Suprapubic skin (tissue), 4 donors: ENCODE results near the gene FAM229A. TPM values are rescaled to one million over a fixed set of nuclear protein-coding genes. Genes with fewer than 3 reads are reported as not detected.
A peak's percentile ranks its signal among the peaks of the same experiment; 100 is the strongest.

Experiments
- DNase-seq, 2 donors: peaks; one replicate each; pipeline ENCODE4 v3.0.0-alpha.2; 2019; ENCODE audit warnings: low spot score in 2 of 2
- H3K27ac ChIP-seq: fragments of 200-600 bp; sonication (generic); one replicate; pipeline ENCODE4 v1.5.1; 2019
- H3K27me3 ChIP-seq: fragments of 200-600 bp; sonication (generic); one replicate; pipeline ENCODE4 v1.5.1; 2019
- H3K36me3 ChIP-seq: fragments of 200-600 bp; sonication (generic); one replicate; pipeline ENCODE4 v1.5.1; 2019
- H3K4me1 ChIP-seq: fragments of 200-600 bp; sonication (generic); one replicate; pipeline ENCODE4 v1.5.1; 2019
- H3K4me3 ChIP-seq: fragments of 200-600 bp; sonication (generic); one replicate; pipeline ENCODE4 v1.5.1; 2019; ENCODE audit warnings: mild to moderate bottlenecking
- H3K9me3 ChIP-seq: fragments of 200-600 bp; sonication (generic); one replicate; pipeline ENCODE4 v1.5.1; 2019
- EP300 ChIP-seq: sonication (generic); formaldehyde crosslinking; IDR thresholded peaks from one replicate; pipeline ENCODE4 v1.6.1; 2017; ENCODE audit warnings: antibody characterized with exemption
- POLR2A ChIP-seq, 2 donors: fragments of 450-650 bp; IDR thresholded peaks; one replicate each; pipeline ENCODE4 v1.6.1; 2017; ENCODE audit warnings: antibody characterized with exemption in 2 of 2, mild to moderate bottlenecking in 2 of 2, moderate library complexity in 2 of 2
- POLR2AphosphoS5 ChIP-seq, 3 donors: sonication (generic); formaldehyde crosslinking; IDR thresholded peaks; one replicate each; pipeline ENCODE4 v1.6.1; 2017; ENCODE audit warnings: antibody characterized with exemption in 3 of 3
- WGBS: methylation state at CpG from one replicate; pipeline ENCODE4 v1.1.5; 2018; 5-methylcytosine and 5-hydroxymethylcytosine counted together
- total RNA-seq, 4 donors: library from RNA; depleted of rRNA; stranded (reverse); fragments of >200 nt; gene quantifications; one replicate each; pipeline ENCODE4 v1.1.0, GENCODE V29; 2016
- TF ChIP-seq, protein P1 (sequence below), 2 donors: fragments of 200-600 bp in 1 of 2; fragments of 450-650 bp in 1 of 2; sonication (generic) in 1 of 2; IDR thresholded peaks; one replicate each; pipeline ENCODE4 v1.5.1; 2016 to 2019; ENCODE audit warnings: antibody characterized with exemption in 2 of 2, mild to moderate bottlenecking in 1 of 2, moderate library complexity in 1 of 2

FAM229A gene
- total RNA-seq, 4 donors from 2014 or later = 4.4 to 41.8 (median 16.3) TPM

DNA sequence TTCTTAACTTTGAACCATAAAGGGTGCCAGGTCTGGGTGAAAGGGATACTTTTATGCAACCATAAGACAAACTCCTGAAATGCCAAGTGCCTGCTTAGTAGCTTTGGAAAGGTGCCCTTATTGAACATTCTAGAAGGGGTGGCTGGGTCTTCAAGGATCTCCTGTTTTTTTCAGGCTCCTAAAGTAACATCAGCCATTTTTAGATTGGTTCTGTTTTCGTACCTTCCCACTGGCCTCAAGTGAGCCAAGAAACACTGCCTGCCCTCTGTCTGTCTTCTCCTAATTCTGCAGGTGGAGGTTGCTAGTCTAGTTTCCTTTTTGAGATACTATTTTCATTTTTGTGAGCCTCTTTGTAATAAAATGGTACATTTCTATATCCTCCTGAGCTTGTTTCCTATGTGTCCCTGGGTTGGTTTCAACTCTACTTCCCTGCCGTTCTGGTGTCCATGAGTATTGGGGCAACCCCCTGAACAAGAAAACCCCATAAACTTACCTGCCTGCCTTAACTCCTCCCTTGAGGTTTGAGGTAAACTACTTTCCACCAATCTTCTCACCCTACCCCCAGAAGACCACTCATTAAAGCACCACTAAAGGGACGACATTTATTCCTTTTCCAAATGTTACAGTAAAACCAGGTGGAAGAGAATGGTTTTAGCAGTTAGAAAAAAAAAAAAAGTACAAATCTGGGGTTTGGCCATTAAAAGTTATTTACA is 28.9 kb downstream of the FAM229A start:
- TF ChIP-seq EP300 (no peak), POLR2A (IDR thresholded peaks at IDR 0.05) (no peak), POLR2AphosphoS5 (IDR thresholded peaks at IDR 0.05) (no peak)
- TF ChIP-seq, protein P1, sequence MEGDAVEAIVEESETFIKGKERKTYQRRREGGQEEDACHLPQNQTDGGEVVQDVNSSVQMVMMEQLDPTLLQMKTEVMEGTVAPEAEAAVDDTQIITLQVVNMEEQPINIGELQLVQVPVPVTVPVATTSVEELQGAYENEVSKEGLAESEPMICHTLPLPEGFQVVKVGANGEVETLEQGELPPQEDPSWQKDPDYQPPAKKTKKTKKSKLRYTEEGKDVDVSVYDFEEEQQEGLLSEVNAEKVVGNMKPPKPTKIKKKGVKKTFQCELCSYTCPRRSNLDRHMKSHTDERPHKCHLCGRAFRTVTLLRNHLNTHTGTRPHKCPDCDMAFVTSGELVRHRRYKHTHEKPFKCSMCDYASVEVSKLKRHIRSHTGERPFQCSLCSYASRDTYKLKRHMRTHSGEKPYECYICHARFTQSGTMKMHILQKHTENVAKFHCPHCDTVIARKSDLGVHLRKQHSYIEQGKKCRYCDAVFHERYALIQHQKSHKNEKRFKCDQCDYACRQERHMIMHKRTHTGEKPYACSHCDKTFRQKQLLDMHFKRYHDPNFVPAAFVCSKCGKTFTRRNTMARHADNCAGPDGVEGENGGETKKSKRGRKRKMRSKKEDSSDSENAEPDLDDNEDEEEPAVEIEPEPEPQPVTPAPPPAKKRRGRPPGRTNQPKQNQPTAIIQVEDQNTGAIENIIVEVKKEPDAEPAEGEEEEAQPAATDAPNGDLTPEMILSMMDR (IDR thresholded peaks at IDR 0.05) = no peak
- Histone ChIP-seq H3K9me3 (no peaks in the 10 kb centered on the region), H3K4me3 (no peak overlapping the region), H3K27ac (peak overlapping the region; percentile 60), H3K36me3 (peaks cover 43% of the 10 kb centered on the region), H3K4me1 (peaks cover 70% of the 10 kb centered on the region), H3K27me3 (no peaks in the 10 kb centered on the region)
- DNase-seq = no peak
- 75% methylated on average over 3 of the region's 3 CpGs for WGBS

DNA sequence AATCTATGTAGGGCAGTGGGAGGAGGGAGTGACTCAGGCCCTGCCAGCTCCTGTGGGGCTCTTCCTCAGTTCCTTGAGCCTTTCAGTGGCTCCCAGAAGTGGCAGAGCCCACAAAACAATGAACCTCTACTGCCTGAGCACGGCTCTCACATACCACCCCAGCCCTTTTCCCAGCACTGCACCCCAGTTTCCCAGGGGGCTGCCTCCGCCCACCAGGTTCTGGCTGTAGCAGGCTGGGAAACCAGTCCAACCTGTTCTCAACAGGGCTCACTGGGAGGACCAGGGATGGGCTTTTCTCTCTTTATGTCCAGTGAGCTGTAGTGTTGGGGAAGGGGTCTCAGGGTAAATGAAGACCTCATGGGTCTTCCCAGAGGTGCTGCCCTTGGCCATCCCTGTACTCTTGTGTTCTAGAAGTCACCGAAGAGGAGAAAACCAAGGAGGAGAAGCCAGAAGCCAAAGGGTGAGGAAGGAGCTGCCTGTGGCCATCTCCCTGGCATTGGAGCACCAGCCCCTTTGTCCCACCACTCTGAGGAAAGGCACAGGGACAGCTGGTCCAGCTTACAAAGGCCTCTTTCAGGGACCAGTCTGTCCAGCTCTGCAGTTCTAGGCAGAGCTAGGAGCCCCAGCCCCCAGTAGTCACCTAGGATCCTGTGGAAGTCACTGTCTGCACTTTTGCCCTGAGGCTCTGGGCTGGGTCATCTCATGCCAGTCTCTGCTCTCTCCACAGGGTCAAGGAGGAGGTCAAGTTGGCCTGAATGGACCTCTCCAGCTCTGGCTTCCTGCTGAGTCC is 29.8 kb downstream of the FAM229A start:
- 75% methylated on average over 3 of the region's 3 CpGs for WGBS
- Histone ChIP-seq H3K27ac (peak overlapping the region; percentile 60), H3K4me3 (no peak overlapping the region), H3K27me3 (no peaks in the 10 kb centered on the region), H3K9me3 (no peaks in the 10 kb centered on the region), H3K4me1 (peaks cover 61% of the 10 kb centered on the region), H3K36me3 (peaks cover 51% of the 10 kb centered on the region)
- TF ChIP-seq, protein P1 (IDR thresholded peaks at IDR 0.05) = no peak
- TF ChIP-seq EP300 (no peak), POLR2AphosphoS5 (IDR thresholded peaks at IDR 0.05) (no peak), POLR2A (IDR thresholded peaks at IDR 0.05) (no peak)
- no peak for DNase-seq

DNA sequence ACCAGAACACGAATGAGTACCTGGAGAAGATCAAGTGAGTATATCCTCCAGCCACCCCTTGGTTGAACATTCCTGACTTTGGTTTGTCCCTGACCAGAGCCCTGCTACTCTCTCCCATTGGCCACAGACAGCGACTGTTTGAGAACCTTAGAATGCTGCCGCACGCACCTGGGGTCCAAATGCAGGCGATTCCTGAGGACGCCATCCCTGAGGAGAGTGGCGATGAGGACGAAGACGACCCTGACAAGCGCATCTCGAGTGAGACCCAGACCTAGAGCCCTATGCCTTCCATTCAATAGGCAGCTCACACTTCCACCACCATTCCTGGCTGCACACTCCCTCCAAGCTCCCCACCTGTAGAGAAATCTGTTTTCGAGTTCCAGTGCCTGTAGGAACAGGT is 30.7 kb downstream of the FAM229A start:
- Histone ChIP-seq H3K36me3 (peaks cover 59% of the 10 kb centered on the region), H3K4me3 (no peak overlapping the region), H3K4me1 (peaks cover 51% of the 10 kb centered on the region), H3K9me3 (no peaks in the 10 kb centered on the region), H3K27me3 (no peaks in the 10 kb centered on the region), H3K27ac (peak overlapping the region; percentile 60)
- no peak for DNase-seq
- no peak for TF ChIP-seq POLR2AphosphoS5 (IDR thresholded peaks at IDR 0.05)
- TF ChIP-seq, protein P1 (IDR thresholded peaks at IDR 0.05) = no peak
- WGBS = 90% methylated on average over 12 of the region's 12 CpGs

DNA sequence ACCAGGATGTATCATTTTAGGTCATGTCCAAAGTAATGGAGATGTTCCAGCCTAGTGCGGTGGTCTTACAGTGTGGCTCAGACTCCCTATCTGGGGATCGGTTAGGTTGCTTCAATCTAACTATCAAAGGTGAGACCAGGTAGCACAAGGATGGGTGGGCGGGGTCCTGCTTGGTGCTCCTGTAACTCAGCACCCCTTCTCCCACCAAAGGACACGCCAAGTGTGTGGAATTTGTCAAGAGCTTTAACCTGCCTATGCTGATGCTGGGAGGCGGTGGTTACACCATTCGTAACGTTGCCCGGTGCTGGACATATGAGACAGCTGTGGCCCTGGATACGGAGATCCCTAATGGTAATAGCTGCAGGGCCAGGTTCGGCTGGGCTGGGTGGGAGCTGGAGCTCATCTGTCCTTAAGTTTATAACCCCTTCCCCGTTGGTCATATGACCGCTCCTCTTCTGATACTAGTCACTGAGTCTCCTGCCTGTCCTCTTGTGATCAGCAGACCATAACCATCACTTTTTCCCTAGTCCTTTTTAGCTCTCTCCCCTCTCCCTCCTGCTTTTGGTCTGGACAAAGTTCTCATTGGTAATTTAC is 31.6 kb downstream of the FAM229A start:
- Histone ChIP-seq H3K4me3 (no peak overlapping the region), H3K27me3 (no peaks in the 10 kb centered on the region), H3K4me1 (peaks cover 43% of the 10 kb centered on the region), H3K27ac (no peak overlapping the region), H3K36me3 (peaks cover 67% of the 10 kb centered on the region), H3K9me3 (no peaks in the 10 kb centered on the region)
- DNase-seq = no peak
- TF ChIP-seq EP300 = no peak
- no peak for TF ChIP-seq POLR2A (IDR thresholded peaks at IDR 0.05)
- TF ChIP-seq POLR2AphosphoS5 (IDR thresholded peaks at IDR 0.05) = no peak
- TF ChIP-seq, protein P1 (IDR thresholded peaks at IDR 0.05) = no peak
- 91% methylated on average over 11 of the region's 12 CpGs for WGBS

DNA sequence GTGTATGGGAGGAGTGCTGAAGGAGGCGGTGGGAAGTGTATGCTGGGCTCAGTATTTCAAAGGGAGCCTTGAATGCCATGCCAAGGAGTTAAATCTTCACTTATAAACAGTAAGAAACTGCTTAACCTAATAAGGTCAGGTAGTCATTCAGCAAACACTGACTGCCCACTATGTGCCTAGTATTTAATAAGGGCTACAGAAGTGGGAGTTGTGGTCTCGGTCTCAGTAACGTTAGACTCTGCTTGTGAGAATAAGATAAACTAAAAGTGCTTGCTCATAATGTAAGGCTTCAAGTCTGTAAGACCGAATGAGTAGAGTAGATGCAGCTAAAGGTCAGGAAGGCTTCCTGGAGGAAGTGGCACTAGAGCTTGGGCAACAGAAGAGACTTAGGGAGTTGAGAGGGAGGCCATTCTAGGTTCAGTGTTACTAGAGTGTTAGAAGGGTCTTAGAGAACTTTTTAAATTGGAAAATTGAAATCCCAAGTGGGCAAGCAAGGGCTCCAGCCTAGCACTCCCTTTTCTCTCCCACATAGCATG is 32.3 kb downstream of the FAM229A start:
- Histone ChIP-seq H3K4me1 (peaks cover 36% of the 10 kb centered on the region), H3K27me3 (no peaks in the 10 kb centered on the region), H3K36me3 (peaks cover 69% of the 10 kb centered on the region), H3K9me3 (no peaks in the 10 kb centered on the region), H3K4me3 (no peak overlapping the region), H3K27ac (no peak overlapping the region)
- no peak for DNase-seq
- TF ChIP-seq POLR2A (IDR thresholded peaks at IDR 0.05) = no peak
- TF ChIP-seq POLR2AphosphoS5 (IDR thresholded peaks at IDR 0.05) = no peak
- TF ChIP-seq EP300 = no peak
- TF ChIP-seq, protein P1 (IDR thresholded peaks at IDR 0.05) = no peak
- WGBS = 91% methylated on average over 4 of the region's 4 CpGs
